GM18505 (cell line): ENCODE measurements around the gene ACKR2.
A peak's percentile ranks its signal among the peaks of the same experiment; 100 is the strongest.

Experiments
- ATAC-seq: cut with Tn5 transposase; IDR thresholded peaks from one replicate; pipeline ENCODE4 v1.9.1; 2021; ENCODE audit not compliant: unreplicated experiment
- POLR2A ChIP-seq: IDR thresholded peaks from 4 replicates; pipeline ENCODE4 v1.6.1; 2011; ENCODE audit warnings: borderline replicate concordance; ENCODE audit not compliant: insufficient read depth, insufficient read length; ENCODE audit errors: extremely low read depth

Gene ACKR2

DNA sequence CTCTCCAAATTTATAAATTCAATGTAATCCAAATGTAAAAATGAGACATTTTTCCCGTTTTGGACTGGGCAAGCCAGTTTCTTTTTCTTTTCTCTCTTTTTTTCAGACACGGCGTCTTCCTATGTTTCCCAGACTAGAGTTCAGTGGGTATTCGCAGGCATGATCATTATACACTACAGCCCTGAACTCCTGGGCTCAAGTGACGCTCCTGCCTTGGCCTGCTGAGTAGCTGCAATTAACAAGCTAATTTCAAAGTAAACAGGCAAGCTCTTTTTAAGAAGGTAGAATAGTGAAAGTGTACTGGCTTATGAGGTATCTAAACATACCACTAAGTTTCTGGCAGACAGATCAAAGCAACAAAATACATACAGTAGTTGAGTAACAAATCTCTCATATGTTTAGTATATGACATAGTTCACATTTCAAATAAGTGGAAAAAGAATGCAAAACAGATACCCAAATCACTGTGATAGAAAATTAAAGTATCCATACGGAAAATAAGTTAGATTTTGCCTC lies 18.5 kb upstream of the ACKR2 start:
- no peak for ATAC-seq
- no peak for TF ChIP-seq POLR2A

DNA sequence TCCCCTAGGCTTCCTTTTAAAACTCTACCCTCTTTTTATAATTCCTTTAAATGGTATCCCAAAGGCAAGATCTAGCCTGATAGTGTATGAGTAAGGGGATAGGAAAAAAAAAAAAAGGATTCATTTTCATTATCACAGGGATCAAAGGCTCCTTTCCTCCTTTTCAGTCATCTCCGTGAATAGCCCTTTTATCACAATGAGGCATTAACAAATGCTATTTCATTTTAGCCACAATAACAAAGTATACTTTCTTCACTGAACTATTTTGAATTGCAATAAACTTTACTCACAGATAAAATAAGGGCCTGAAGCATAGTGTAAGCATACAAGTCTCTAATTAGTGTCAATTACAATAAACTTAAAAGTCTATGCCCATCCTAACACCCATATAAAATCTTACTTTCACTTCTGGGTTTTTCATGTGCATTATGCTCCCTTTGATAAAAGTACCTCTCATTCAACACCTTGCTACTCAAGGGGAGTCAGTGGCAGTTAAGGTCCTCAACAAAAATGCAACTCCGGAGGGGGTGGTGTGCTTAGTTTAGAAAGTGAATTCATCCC lies 13.5 kb upstream of the ACKR2 start:
- ATAC-seq: no peak
- no peak for TF ChIP-seq POLR2A

DNA sequence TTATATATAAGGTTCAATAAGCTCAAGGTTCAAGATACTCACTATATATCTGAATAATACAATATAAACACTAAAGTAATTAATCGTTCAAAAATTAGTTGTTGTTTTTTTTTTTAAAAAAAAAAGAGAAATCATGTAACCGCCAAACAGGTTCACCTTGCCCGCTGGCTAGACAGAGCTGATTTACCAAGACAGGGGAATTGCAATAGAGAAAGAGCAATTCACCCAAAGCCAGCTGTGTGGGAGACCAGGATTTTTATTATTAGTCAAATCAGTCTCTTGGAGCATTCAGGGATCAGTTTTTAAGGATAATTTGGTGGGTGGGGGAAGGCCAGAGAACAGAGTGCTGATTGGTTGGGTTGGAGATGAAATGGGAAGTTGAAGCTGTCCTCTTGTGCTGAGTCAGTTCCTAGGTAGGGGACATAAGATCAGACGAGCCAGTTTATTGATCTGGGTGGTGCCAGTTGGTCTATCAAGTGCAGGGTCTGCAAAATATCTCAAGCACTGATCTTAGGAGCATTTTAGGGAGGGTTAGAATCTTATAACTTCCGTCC lies 12.8 kb upstream of the ACKR2 start:
- ATAC-seq: no peak
- TF ChIP-seq POLR2A: no peak

DNA sequence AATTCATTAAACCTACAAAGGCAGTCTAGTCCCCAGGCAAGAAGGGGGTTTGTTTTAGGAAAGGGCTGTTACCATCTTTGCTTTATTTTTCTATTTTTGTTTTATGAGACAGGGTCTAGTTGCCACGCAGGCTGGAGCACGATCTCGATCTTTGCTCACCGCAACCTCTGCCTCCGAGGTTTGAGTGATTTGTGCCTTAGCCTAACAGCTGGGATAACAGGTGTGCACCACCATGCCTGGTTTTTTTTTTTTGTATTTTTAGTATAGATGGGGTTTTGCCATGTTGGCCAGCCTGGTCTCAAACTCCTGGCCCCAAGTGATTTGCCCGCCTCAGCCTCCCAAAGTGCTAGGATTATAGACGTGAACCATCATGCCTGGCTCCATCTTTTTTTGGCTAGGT lies 9.9 kb upstream of the ACKR2 start:
- no peak for TF ChIP-seq POLR2A
- no peak for ATAC-seq

DNA sequence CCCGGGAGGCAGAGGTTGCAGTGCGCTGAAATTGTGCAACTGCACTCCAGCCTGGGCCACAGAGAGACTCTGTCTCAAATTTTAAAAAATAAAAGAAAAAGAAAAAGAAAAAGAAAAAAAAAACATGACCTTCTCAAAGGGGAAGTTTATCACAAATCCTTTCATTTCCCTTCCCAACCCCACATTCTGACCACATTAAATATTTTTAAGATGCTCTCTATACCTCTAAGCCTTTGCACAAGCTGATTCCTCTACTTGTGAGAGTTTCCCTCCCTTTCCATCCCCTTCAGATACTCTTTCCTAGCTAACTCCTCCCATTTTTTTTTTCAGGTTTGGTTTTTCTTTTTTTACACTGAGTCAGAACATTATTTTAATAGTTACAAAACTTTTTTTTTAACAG lies 9.0 kb upstream of the ACKR2 start:
- no peak for TF ChIP-seq POLR2A
- no peak for ATAC-seq

DNA sequence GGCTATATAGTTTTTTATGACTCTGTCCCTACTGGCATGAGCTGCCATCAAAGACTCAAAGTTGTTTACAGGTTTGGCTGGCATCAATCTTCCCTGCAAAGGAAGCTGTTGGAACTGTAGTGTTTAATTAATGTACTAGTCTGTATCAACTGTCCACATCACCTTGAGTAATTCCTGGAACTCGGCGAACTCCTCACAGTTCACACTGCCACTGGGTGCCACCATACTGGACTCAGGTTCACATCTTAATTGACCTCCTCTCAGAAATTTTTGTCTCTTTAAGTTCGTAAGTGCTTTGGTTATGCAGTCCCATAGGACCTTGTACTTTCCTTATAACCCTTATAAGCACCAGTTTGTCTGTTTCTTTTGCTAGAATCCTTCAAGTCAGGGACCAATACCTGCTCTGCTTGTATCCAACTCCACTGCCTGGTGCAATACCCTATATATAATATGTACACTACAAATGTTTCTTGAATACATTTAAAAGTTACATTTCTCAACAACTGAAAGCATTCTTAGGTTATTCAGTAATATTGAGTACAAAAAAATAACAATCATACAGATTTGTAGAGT lies 8.1 kb upstream of the ACKR2 start:
- no peak for TF ChIP-seq POLR2A

DNA sequence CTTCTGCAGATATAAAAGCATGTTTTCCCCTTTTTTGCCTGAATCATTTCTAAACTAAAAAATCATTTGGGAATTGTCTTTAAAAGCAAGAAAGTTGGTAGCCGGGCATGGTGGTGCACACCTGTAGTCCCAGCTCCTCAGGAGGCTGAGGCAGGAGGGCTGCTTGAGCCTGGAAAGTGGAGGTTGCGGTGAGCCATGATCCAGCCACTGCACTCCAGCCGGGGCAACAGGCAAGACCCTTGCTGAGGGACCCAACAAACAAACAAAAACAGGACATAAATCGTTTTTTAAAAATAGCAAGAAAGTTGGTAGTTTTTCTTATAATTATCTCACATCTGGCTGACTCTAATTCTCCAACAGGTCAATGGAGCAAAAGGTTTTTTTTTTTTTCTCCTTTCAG lies 7.5 kb upstream of the ACKR2 start:
- TF ChIP-seq POLR2A: no peak
- no peak for ATAC-seq

More for the DNA sequence above, 8.1 kb upstream of the ACKR2 start:
- ATAC-seq: no peak

DNA sequence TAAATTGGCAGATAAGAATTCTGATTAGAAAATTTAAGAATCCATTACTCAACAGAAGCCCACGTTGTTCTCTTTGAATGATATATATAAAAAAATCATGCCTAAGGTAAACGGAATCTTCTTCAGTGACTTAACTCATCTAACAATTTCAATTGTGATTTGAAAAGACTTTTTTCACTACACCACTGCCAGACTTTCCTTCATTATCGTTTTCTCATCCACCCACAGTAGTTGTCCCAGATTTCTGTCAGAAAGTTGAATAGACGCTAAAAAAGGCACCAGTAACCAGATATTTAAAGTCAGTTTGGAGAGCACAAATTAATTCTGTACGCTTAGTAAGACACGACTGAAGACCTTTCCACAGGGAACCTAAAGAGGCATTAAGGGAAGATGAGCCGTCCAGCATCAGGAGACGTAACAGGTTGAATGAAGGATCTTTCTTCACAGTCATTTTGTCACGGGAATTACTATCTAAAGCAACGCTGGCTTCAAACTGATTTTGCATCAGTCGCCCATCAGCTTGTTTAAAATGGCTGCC lies 6.3 kb upstream of the ACKR2 start:
- no peak for ATAC-seq
- no peak for TF ChIP-seq POLR2A

DNA sequence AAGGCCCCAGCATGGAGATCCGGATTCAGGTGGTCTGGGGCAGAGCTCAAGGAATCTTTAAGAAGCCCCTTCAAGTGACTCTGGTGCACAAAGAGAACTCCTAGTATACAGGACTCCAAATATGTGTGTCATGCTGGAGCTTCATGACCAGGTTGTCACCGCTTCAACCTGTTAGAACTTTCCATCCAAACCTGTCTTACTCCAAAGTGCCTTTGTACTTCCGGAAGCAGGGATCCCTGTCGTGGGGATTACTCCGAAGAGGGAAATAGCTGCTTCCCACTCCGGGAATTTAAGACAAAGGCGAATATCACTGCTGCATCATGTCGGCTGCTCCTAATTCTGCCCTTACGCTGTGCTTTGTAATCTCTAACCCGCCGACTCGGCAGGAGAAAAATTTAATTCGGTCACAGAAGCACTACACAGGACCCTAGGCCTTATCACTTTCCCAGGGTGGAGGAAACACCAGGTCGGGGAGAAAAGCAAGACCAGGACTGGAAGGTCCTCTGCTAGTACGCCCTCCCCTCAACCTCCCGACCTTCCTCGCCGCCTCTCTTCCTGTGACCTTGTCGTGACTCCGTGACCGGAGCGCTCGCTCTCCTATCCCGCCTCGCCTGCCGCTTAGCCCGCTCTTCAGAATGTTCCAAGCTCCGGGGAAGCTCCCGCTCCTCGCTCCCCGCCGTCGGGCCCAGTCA lies 5.7 kb upstream of the ACKR2 start:
- TF ChIP-seq POLR2A: no peak
- peak; percentile 23 for ATAC-seq

DNA sequence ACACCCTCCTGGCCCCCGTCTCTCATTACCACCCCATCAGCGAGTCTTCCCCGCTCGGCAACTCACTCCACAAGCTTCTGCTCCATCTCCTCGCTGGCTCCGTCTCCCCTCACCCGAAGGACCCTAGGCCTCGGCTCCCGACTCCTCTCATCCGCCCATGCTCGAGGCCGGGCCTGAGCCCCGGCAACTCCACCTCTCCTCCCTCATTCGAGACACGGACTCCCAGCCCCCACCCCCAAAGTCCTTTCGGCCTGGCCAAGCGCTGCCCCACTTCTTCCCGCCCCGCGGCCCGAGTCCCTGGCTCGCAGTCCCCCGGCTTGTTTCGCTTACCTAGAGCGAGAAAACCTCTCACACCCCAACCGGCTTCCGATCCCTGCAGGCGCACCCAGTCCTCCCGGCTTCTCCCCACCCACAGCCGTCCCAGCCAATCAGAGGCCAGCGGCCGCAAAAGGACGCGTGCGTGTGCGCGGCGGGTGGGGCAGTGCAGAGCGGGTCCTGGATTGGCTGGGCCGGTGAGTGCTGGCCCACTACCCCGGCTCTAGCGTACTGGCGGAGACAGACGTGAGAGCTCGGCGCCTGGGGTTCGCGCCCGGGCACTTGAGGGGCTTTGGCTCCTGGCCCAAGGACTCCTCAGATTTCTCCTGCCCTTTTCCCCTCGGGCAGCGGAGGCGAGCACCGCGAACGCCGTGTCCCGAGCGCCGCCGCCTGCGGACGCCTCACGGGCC lies 5.0 kb upstream of the ACKR2 start, which contains the start of gene HIGD1A:
TSS of gene HIGD1A (minus strand) at position 385 of the 725 bp plus-strand sequence. CDS start 10,237 bp downstream, outside the sequence.
- ATAC-seq: peak; percentile 99
- peak; percentile 89 for TF ChIP-seq POLR2A

DNA sequence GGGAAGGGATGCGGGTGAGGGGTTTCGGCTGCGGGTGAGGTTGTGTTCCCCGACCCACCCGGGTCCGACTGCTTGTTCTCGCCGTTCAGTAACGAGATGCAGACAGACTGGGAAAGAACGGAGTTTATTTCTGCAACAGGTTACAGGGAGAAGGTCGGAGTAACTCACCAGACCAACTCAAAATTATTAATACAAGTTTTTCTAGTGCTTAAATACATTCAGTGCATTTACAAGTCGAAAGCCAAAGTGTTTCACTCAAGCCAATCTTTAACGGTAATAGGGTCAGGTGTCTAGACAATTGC lies 4.5 kb upstream of the ACKR2 start:
- ATAC-seq: peak; percentile 27
- no peak for TF ChIP-seq POLR2A

DNA sequence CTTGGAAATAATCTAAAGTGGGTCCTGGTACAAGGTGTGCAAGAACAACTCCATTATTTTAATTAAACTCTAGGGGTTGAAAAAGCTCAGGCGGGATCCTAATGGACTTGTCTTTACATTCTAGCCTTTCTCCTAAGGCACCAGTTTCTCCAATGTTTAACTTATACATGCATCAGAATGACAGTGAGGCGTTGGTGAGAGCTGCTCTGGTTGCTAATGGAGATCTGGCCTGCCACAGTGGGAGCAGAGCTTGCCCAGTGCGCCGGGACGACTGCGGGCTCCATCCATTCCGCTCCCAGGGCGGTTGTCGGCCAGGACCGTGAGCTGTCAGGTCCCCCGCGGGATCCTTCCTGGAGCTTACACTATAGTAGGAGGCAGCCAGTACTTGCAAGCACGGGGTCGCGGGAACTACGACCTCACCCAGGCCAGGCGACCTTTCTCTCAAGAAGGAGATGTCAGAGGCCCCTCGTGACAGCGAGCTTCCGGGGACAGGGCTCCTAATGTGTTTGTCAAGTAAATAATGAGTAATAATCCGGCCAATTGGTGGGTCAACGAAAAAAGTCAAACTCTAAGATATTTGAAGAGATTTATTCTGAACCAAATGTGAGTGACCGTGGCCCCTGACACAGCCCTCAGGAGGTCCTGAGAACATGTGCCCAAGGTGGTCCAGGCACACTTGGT lies 4.0 kb upstream of the ACKR2 start:
- ATAC-seq: no peak
- no peak for TF ChIP-seq POLR2A
